Uterus (tissue), 4 donors: Measurements from ENCODE around the gene DERA. TPM values are rescaled to one million over a fixed set of nuclear protein-coding genes. Genes with fewer than 3 reads are reported as not detected.
"Not testable (repeated sequence)": the region's sequence is repeated elsewhere in the genome, so short reads cannot be mapped to it uniquely, and the experiment has no call there.

Experiments used
- DNase-seq, 2 donors: peaks; one replicate each; pipeline ENCODE4 v3.0.0-alpha.2; 2019 to 2020
- H3K27ac ChIP-seq, 2 donors: fragments of 200-600 bp; sonication (generic); 1 replicate in 1 of 2; 2 replicates in 1 of 2; pipeline ENCODE4 v1.5.1; 2016 to 2018
- H3K27me3 ChIP-seq, 2 donors: fragments of 200-600 bp; sonication (generic); one replicate each; pipeline ENCODE4 v1.5.1; 2018 to 2019; ENCODE audit warnings: control low read depth in 1 of 2
- H3K36me3 ChIP-seq, 2 donors: fragments of 200-600 bp; sonication (generic); one replicate each; pipeline ENCODE4 v1.5.1; 2019; ENCODE audit warnings: control low read depth in 1 of 2
- H3K4me1 ChIP-seq, 2 donors: fragments of 200-600 bp; sonication (generic); one replicate each; pipeline ENCODE4 v1.5.1; 2018 to 2019; ENCODE audit warnings: control low read depth in 1 of 2
- H3K4me3 ChIP-seq, 2 donors: fragments of 200-600 bp; sonication (generic); 1 replicate in 1 of 2; 2 replicates in 1 of 2; pipeline ENCODE4 v1.5.1; 2018 to 2019; ENCODE audit warnings: mild to moderate bottlenecking in 1 of 2
- H3K9me3 ChIP-seq, 2 donors: fragments of 200-600 bp; sonication (generic); one replicate each; pipeline ENCODE4 v1.5.1; 2019; ENCODE audit warnings: control low read depth in 1 of 2
- CTCF ChIP-seq, 4 experiments: fragments of 200-600 bp in 2 of 4; fragments of 450-650 bp in 2 of 4; sonication (generic) in 2 of 4; IDR thresholded peaks; one replicate each; pipeline ENCODE4 v1.5.1; 2016 to 2019; ENCODE audit warnings: antibody characterized with exemption in 4 of 4, mild to moderate bottlenecking in 2 of 4, moderate library complexity in 1 of 4
- POLR2A ChIP-seq, 2 donors: fragments of 450-650 bp; IDR thresholded peaks; one replicate each; pipeline ENCODE4 v1.6.1; 2016; ENCODE audit warnings: antibody characterized with exemption in 2 of 2, mild to moderate bottlenecking in 1 of 2, moderate library complexity in 1 of 2
- intact Hi-C: fragments of 100-400 bp; cut with DNase I; formaldehyde crosslinking; loops from one replicate; pipeline ENCODE4 v1.15.1; 2023; ENCODE audit warnings: low total_unique reads
- total RNA-seq, 4 donors: library from RNA; depleted of rRNA in 3 of 4; stranded (reverse); fragments of >200 nt in 3 of 4; gene quantifications; one replicate each; pipeline versions ENCODE4 v1.1.0 to v1.2.4, GENCODE V29; 2014 to 2023
- donor health status: DM: yes; HTN: yes; CAD: no.

Gene DERA
- total RNA-seq, 4 donors from 2014 or later: 7.7 to 58.3 (median 19.2) TPM

- H3K4me3 ChIP-seq: no peak overlapping the region
- no peaks in the 10 kb centered on the region for H3K36me3 ChIP-seq
- no peaks in the 10 kb centered on the region for H3K9me3 ChIP-seq
- DNase-seq: no peak
- no peaks in the 10 kb centered on the region for H3K27me3 ChIP-seq
- H3K27ac ChIP-seq: no peak overlapping the region
- no peak for TF ChIP-seq POLR2A (IDR thresholded peaks at IDR 0.05)
- no peak for TF ChIP-seq CTCF (IDR thresholded peaks at IDR 0.05)
- intact Hi-C loops: no loop called here
- no peaks in the 10 kb centered on the region for H3K4me1 ChIP-seq
These were observed 42.9 kb upstream of the DERA start for GRCh38 chr12:15868186-15868585.

DNA sequence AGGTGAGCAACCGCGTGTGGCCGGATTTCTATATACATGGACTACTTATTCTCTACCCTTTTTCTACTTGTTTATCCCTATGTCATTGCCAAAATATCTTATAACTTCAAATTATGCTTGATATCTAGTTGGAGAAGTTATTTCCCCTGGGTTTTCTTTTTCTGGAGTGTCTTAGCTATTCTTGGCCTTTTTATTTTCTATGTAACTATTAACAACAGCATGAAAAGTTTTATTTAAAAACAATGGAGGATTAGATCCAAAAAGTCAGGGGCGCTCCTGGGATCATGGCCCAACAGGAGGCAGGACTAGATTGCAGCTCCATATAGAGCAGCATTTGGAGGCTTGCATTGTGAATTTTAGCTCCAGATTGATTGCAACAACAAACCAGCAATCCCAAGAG, 37.6 kb upstream of the DERA start:
- H3K27ac ChIP-seq: no peak overlapping the region
- no peaks in the 10 kb centered on the region for H3K27me3 ChIP-seq
- H3K4me3 ChIP-seq: no peak overlapping the region
- intact Hi-C loops: no loop called here
- no peaks in the 10 kb centered on the region for H3K9me3 ChIP-seq
- H3K36me3 ChIP-seq: no peaks in the 10 kb centered on the region
- DNase-seq: no peak
- TF ChIP-seq POLR2A (IDR thresholded peaks at IDR 0.05) (no peak), CTCF (IDR thresholded peaks at IDR 0.05) (no peak)
- no peaks in the 10 kb centered on the region for H3K4me1 ChIP-seq

- H3K4me3 ChIP-seq, intact Hi-C loops, H3K36me3 ChIP-seq, H3K27me3 ChIP-seq, H3K4me1 ChIP-seq, DNase-seq, H3K9me3 ChIP-seq, H3K27ac ChIP-seq: not testable (repeated sequence)
These were observed 36.5 kb upstream of the DERA start for GRCh38 chr12:15874556-15875145.

DNA sequence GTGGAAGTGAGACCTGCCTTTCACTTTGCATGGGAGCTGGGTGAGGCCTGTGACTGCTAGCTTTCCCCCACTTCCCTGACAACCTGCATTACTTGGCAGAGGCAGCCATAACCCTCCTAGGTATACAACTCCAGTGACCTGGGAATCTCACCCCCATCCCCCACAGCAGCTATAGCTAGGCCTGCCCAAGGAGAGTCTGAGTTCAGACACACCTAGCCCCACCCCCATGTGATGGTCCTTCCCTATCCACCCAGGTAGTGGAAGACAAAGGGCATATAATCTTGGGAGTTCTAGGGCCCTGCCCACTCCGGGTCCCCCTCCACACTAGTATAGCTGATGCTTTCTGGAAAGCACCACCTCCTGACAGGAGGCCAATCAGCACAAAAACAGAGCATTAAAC, 35.3 kb upstream of the DERA start:
- Histone ChIP-seq H3K4me3 (no peak overlapping the region), H3K27me3 (no peaks in the 10 kb centered on the region), H3K27ac (no peak overlapping the region), H3K9me3 (no peaks in the 10 kb centered on the region), H3K36me3 (no peaks in the 10 kb centered on the region), H3K4me1 (no peaks in the 10 kb centered on the region)
- intact Hi-C loops: no loop called here
- TF ChIP-seq CTCF (IDR thresholded peaks at IDR 0.05) (no peak), POLR2A (IDR thresholded peaks at IDR 0.05) (no peak)
- no peak for DNase-seq

DNA sequence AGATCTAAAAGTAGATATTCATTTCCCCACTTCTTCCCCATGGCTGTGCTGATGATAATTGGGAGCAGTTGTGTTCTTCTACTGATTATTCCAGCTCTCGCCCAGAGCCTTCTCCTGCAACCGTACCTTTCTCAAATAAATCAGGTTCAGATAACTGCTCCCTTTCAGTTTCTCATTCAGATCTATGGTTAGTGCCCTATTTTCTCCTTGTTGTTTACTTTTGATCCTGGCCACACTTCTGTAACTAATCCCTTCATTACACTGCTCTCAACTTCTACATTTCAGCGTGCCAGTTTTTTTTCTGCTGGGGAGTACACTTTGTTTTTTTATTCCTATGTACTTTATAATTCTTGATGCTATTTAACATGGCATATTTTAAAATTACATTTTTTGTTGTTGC, 31.7 kb upstream of the DERA start:
- H3K36me3 ChIP-seq: no peaks in the 10 kb centered on the region
- no peaks in the 10 kb centered on the region for H3K27me3 ChIP-seq
- TF ChIP-seq CTCF (IDR thresholded peaks at IDR 0.05): no peak
- TF ChIP-seq POLR2A (IDR thresholded peaks at IDR 0.05): no peak
- no peak overlapping the region for H3K4me3 ChIP-seq
- H3K9me3 ChIP-seq: no peaks in the 10 kb centered on the region
- no peak for DNase-seq
- peaks cover 0 to 7% of the 10 kb centered on the region in 2 donors for H3K4me1 ChIP-seq
- intact Hi-C loops: no loop called here
- H3K27ac ChIP-seq: no peak overlapping the region

DNA sequence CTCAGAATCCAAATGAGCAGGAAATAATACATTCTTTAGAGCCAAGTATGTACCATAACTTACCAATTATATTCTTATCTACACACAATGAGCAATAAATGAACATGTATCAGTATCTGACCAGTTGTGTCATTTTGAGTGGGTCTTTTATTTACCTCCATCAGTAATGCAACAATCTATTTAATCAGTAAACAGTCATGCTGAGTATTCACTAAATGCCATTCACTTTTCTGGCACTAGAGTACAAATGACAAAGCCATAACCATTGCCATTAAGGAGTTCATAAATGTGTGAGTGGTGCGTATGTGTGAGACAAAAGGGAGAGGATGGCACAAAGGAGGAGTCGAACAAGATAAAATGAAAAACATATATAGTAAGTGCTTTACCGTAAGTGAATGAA, 30.4 kb upstream of the DERA start:
- intact Hi-C loops: no loop called here
- no peak for DNase-seq
- no peak overlapping the region for H3K4me3 ChIP-seq
- no peaks in the 10 kb centered on the region for H3K27me3 ChIP-seq
- peak overlapping the region in 1 of 2 donors; percentile 97 for H3K27ac ChIP-seq
- TF ChIP-seq CTCF (IDR thresholded peaks at IDR 0.05): no peak
- no peak for TF ChIP-seq POLR2A (IDR thresholded peaks at IDR 0.05)
- H3K36me3 ChIP-seq: no peaks in the 10 kb centered on the region
- H3K4me1 ChIP-seq: peaks cover 0 to 7% of the 10 kb centered on the region in 2 donors
- H3K9me3 ChIP-seq: no peaks in the 10 kb centered on the region
